Naive thymus-derived CD8-positive, alpha-beta T cell (primary cell): Measurements from ENCODE around the gene LCLAT1. TPM values are rescaled to one million over a fixed set of nuclear protein-coding genes. Genes with fewer than 3 reads are reported as not detected.
"Not testable (repeated sequence)": the region's sequence is repeated elsewhere in the genome, so short reads cannot be mapped to it uniquely, and the experiment has no call there.

Source experiments
- ATAC-seq, 2 donors: fragments of 150-1000 bp; cut with Tn5 transposase in 1 of 2; sonication (Bioruptor Pico), chemical (Tn5 transposase) in 1 of 2; 1 replicate in 1 of 2; 2 replicates in 1 of 2; pipeline ENCODE4 v1.10.0; 2021; ENCODE audit warnings: mild to moderate bottlenecking in 2 of 2, moderate library complexity in 2 of 2
- POLR2A ChIA-PET: fragments of 350-600 bp; sonication (Branson Sonifier 250); formaldehyde crosslinking; loops from one replicate; lab custom pipeline; 2021; ENCODE audit warnings: antibody characterized with exemption; lab: Charles Lee
- DNase-seq, 10 donors: peaks; one replicate each; pipeline versions ENCODE4 v3.0.0 to v3.0.0-alpha.2; 2020 to 2022
- H3K27ac Mint-ChIP-seq, 10 donors: one replicate each; pipeline ENCODE4 v1.8.0; 2020 to 2022; ENCODE audit warnings: mild to moderate bottlenecking in 10 of 10, mixed read lengths in 10 of 10, moderate library complexity in 4 of 10, inconsistent platforms in 1 of 10
- H3K27me3 Mint-ChIP-seq, 5 donors: one replicate each; pipeline ENCODE4 v1.8.0; 2021 to 2022; ENCODE audit warnings: mixed read lengths in 5 of 5
- H3K36me3 Mint-ChIP-seq, 3 donors: one replicate each; pipeline ENCODE4 v1.8.0; 2020 to 2022; ENCODE audit warnings: mixed read lengths in 3 of 3, mild to moderate bottlenecking in 2 of 3, inconsistent platforms in 1 of 3
- H3K4me1 Mint-ChIP-seq, 4 donors: one replicate each; pipeline ENCODE4 v1.8.0; 2021 to 2022; ENCODE audit warnings: mixed read lengths in 4 of 4
- H3K4me3 Mint-ChIP-seq, 10 donors: one replicate each; pipeline ENCODE4 v1.8.0; 2020 to 2022; ENCODE audit warnings: mild to moderate bottlenecking in 10 of 10, mixed read lengths in 10 of 10, moderate library complexity in 6 of 10, inconsistent platforms in 1 of 10
- H3K9me3 Mint-ChIP-seq, 9 donors: one replicate each; pipeline ENCODE4 v1.8.0; 2020 to 2022; ENCODE audit warnings: mixed read lengths in 9 of 9, mild to moderate bottlenecking in 3 of 9, inconsistent platforms in 1 of 9, moderate library complexity in 1 of 9
- polyA plus RNA-seq, 3 donors: library from polyadenylated mRNA; unstranded; fragments of 300-500 nt; fragmentation: Illumina TruSeq; gene quantifications; one replicate each; pipeline ENCODE4 v1.2.3, GENCODE V29; 2021
- total RNA-seq, 8 experiments: library from RNA in 2 of 8; stranded (reverse) in 2 of 8; gene quantifications; one replicate each; pipeline ENCODE4 v1.2.3 and lab custom pipeline; 2021 to 2026

The LCLAT1 gene
- total and polyA plus RNA-seq, 5 experiments from 2014 or later: 12.4 to 28.2 (median 20.8) TPM

DNA sequence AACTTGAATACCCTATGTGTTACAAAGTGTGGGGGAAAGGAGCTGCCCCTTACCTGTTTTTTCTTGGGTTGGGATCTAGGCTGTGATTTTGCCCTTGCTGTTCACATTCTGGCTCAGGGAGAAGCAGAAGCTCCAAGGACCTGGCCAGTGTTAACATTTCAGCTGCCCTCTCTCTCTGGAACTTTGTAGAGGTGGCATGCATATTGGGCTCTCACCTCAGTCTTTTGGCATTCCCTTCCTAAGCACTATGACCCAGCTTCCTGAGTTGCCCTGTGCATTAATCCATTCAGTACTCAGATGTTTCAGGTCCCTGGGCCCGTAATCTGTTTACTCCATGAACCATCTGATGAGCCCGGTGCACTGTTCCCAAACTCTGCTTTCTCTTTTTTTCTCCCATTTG, 12.1 kb downstream of the LCLAT1 start:
- no peak for DNase-seq
- Mint-ChIP-seq H3K27me3 (no peaks in the 10 kb centered on the region), H3K4me3 (peak overlapping the region in 4 of 10 donors; percentile 2 to 63 (median 22)), H3K36me3 (peaks cover 0 to 10% (median 6%) of the 10 kb centered on the region in 3 donors), H3K4me1 (peaks cover 39 to 80% (median 71%) of the 10 kb centered on the region in 4 donors), H3K27ac (peak overlapping the region in 9 of 10 donors; percentile 23 to 77 (median 61)), H3K9me3 (no peaks in the 10 kb centered on the region)
- no peak for ATAC-seq
- POLR2A ChIA-PET: interaction anchor here (0.6 to 2.2 kb wide), 3 partner anchors 12 to 225 kb away, joined by 3 to 6 read pairs (median 4); partner anchors contain the start of gene LCLAT1

GRCh38 chr2:30462131-30462857, 15.2 kb downstream of the LCLAT1 start:
- H3K9me3 Mint-ChIP-seq: no peaks in the 10 kb centered on the region
- H3K36me3 Mint-ChIP-seq: peaks cover 0 to 11% (median 6%) of the 10 kb centered on the region in 3 donors
- DNase-seq (peak in 1 of 10 donors; percentile 20), ATAC-seq (peak; percentile 71 to 73)
- peaks cover 37 to 69% (median 66%) of the 10 kb centered on the region in 4 donors for H3K4me1 Mint-ChIP-seq
- peak overlapping the region in 7 of 10 donors; percentile 11 to 58 (median 40) for H3K4me3 Mint-ChIP-seq
- no peaks in the 10 kb centered on the region for H3K27me3 Mint-ChIP-seq
- peak overlapping the region; percentile 72 to 89 (median 85) for H3K27ac Mint-ChIP-seq
- POLR2A ChIA-PET: interaction anchor here (0.5 to 1.7 kb wide), 3 partner anchors 15 to 174 kb away, joined by 3 to 6 read pairs (median 6); partner anchors contain the start of gene LCLAT1

DNA sequence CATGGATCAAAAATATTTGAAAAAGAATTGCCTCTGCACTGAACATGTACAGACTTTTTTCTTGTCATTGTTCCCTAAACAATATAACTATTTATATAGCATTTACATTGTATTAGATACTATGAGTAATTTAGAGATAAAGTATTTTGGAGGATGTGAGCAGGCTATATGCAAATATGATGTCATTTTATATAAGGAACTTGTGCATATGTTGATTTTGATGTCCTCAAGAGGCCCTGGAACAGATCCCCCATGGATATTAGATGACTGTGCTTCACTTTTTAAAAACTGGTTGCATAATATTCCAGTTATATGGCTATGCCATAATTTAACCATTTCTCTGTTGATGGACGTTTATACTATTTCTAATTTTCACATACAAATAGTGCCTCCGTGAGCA, 16.5 kb downstream of the LCLAT1 start:
- Mint-ChIP-seq H3K27me3 (no peaks in the 10 kb centered on the region), H3K27ac (peak overlapping the region in 8 of 10 donors; percentile 7 to 80 (median 48)), H3K9me3 (peaks cover 0 to 2% (median 0%) of the 10 kb centered on the region in 9 donors), H3K36me3 (peaks cover 0 to 18% (median 8%) of the 10 kb centered on the region in 3 donors), H3K4me3 (no peak overlapping the region), H3K4me1 (peaks cover 28 to 58% (median 56%) of the 10 kb centered on the region in 4 donors)
- ATAC-seq (no peak), DNase-seq (no peak)
- POLR2A ChIA-PET: no interaction called here

DNA sequence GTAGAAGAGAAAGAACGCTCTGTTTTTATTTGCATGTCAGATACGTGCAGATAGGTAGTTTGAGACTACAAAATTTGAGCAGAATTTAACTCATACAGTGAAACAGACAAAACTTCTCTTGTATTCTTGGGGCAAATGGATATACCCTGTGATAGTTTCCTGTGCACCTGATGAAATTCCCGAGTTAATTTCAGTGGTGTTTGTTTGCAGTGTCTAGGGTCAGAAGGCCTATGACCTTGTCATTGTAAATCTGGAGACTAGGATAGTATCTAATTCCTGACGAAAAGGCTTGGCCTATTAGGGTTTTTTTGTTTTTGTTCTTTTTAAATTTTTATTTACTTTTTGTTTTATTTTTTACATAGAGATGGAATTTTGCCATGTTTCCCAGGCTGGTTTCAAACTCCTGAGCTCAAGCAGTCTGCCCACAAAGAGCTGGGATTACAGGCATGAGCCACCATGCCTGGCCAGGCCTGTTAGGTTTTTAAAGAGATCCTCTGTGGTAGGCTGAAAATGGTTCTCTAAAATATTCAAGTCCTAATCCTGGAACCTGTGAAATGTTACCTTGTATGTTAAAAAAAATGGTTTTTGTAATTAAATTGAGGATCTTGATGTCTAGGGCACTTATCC, 17.6 kb downstream of the LCLAT1 start:
- H3K27ac Mint-ChIP-seq: peak overlapping the region; percentile 10 to 95 (median 86)
- H3K27me3 Mint-ChIP-seq: no peaks in the 10 kb centered on the region
- ATAC-seq (no peak), DNase-seq (no peak)
- peaks cover 0 to 18% (median 14%) of the 10 kb centered on the region in 3 donors for H3K36me3 Mint-ChIP-seq
- peaks cover 0 to 6% (median 2%) of the 10 kb centered on the region in 9 donors for H3K9me3 Mint-ChIP-seq
- H3K4me1 Mint-ChIP-seq: peaks cover 25 to 56% (median 53%) of the 10 kb centered on the region in 4 donors
- POLR2A ChIA-PET: no interaction called here
- H3K4me3 Mint-ChIP-seq: peak overlapping the region; percentile 16 to 81 (median 68)

GRCh38 chr2:30465171-30465545, 18.1 kb downstream of the LCLAT1 start:
- H3K27ac Mint-ChIP-seq: peak overlapping the region; percentile 10 to 95 (median 86)
- H3K4me3 Mint-ChIP-seq: peak overlapping the region; percentile 16 to 81 (median 68)
- H3K27me3 Mint-ChIP-seq: no peaks in the 10 kb centered on the region
- ATAC-seq: peak; percentile 52 to 68
- DNase-seq: no peak
- peaks cover 23 to 55% (median 53%) of the 10 kb centered on the region in 4 donors for H3K4me1 Mint-ChIP-seq
- POLR2A ChIA-PET: no interaction called here
- H3K36me3 Mint-ChIP-seq: peaks cover 0 to 18% (median 14%) of the 10 kb centered on the region in 3 donors
- H3K9me3 Mint-ChIP-seq: peaks cover 0 to 6% (median 2%) of the 10 kb centered on the region in 9 donors

GRCh38 chr2:30466216-30466615, 19.2 kb downstream of the LCLAT1 start:
- peak overlapping the region in 4 of 10 donors; percentile 38 to 74 (median 62) for H3K4me3 Mint-ChIP-seq
- no peaks in the 10 kb centered on the region for H3K27me3 Mint-ChIP-seq
- ATAC-seq (no peak), DNase-seq (no peak)
- peaks cover 0 to 17% (median 12%) of the 10 kb centered on the region in 3 donors for H3K36me3 Mint-ChIP-seq
- H3K27ac Mint-ChIP-seq: peak overlapping the region in 9 of 10 donors; percentile 41 to 95 (median 82)
- H3K9me3 Mint-ChIP-seq: peaks cover 0 to 6% (median 2%) of the 10 kb centered on the region in 9 donors
- POLR2A ChIA-PET: interaction anchor here (0.6 to 0.8 kb wide), 2 partner anchors 141 to 235 kb away, joined by 3 read pairs; partner anchors contain the start of gene LBH
- peaks cover 18 to 49% (median 47%) of the 10 kb centered on the region in 4 donors for H3K4me1 Mint-ChIP-seq

GRCh38 chr2:30467062-30467826, 20.2 kb downstream of the LCLAT1 start:
- not testable (repeated sequence) for H3K9me3 Mint-ChIP-seq, DNase-seq, ATAC-seq, H3K27me3 Mint-ChIP-seq, H3K4me3 Mint-ChIP-seq
- H3K4me1 Mint-ChIP-seq: peaks cover 17 to 52% (median 46%) of the 10 kb centered on the region in 4 donors
- H3K27ac Mint-ChIP-seq: peak overlapping the region in 3 of 10 donors; percentile 5 to 62 (median 18)
- POLR2A ChIA-PET: interaction anchor here (0.8 kb wide), 1 partner anchor 236 kb away, joined by 3 read pairs; the partner anchor contains the start of gene LBH
- H3K36me3 Mint-ChIP-seq: peaks cover 0 to 12% (median 10%) of the 10 kb centered on the region in 3 donors

DNA sequence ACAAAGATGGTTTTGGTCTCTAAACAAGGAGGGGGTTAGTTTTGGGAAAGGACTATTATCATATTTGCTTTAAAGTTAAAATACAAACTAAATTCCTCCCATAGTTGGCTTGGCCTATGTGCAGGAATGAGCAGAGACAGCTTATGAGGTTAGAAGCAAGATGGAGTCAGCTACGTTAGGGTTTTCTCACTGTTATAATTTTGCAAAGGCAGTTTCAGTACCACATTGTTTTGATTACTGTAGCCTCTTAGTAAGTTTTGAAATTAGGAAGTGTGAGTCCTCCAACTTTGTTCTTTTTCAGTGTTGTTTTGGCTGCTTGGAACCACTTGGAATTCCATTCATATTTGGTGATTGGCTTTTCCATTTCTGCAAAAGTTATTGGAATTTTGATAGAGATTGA, 23.4 kb downstream of the LCLAT1 start:
- H3K4me3 Mint-ChIP-seq: no peak overlapping the region
- POLR2A ChIA-PET: no interaction called here
- H3K36me3 Mint-ChIP-seq: peaks cover 0 to 12% (median 10%) of the 10 kb centered on the region in 3 donors
- peaks cover 0 to 6% (median 2%) of the 10 kb centered on the region in 9 donors for H3K9me3 Mint-ChIP-seq
- peaks cover 11 to 57% (median 49%) of the 10 kb centered on the region in 4 donors for H3K4me1 Mint-ChIP-seq
- H3K27me3 Mint-ChIP-seq: no peaks in the 10 kb centered on the region
- H3K27ac Mint-ChIP-seq: peak overlapping the region in 2 of 10 donors; percentile 18 to 37
- no peak for DNase-seq
- no peak for ATAC-seq

GRCh38 chr2:30472326-30472725, 25.3 kb downstream of the LCLAT1 start:
- Mint-ChIP-seq H3K9me3 (peaks cover 0 to 6% (median 2%) of the 10 kb centered on the region in 9 donors), H3K27ac (peak overlapping the region in 2 of 10 donors; percentile 15 to 34), H3K36me3 (peaks cover 0 to 12% (median 9%) of the 10 kb centered on the region in 3 donors), H3K27me3 (no peaks in the 10 kb centered on the region), H3K4me3 (peak overlapping the region in 1 of 10 donors; percentile 3), H3K4me1 (peaks cover 12 to 63% (median 54%) of the 10 kb centered on the region in 4 donors)
- DNase-seq (no peak), ATAC-seq (no peak)
- POLR2A ChIA-PET: no interaction called here

DNA sequence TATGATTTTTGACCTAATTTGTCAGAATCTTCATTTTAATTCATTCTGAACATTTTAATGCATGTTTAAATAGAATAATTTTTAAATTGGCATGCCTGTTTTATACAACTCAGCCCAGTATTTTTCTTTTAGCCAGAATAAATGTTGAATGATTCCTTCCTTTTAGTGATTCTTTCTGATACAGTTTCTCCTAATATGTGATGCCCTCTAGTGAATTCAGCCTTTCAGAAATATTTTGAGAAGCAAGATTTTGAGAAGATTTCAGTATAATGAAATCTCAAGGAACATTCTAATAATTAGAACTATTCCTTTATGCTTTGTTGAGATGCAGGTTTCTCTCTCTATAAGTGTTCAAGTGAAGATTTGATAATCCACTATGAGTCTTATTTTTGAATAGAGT, 28.5 kb downstream of the LCLAT1 start:
- Mint-ChIP-seq H3K36me3 (peaks cover 0 to 26% (median 8%) of the 10 kb centered on the region in 3 donors), H3K4me1 (peaks cover 10 to 53% (median 41%) of the 10 kb centered on the region in 4 donors), H3K27ac (peak overlapping the region in 5 of 10 donors; percentile 2 to 73 (median 58)), H3K4me3 (no peak overlapping the region), H3K9me3 (no peaks in the 10 kb centered on the region), H3K27me3 (no peaks in the 10 kb centered on the region)
- POLR2A ChIA-PET: interaction anchor here (0.6 to 3.2 kb wide), 5 partner anchors 54 to 267 kb away, joined by 3 to 26 read pairs (median 5); partner anchors contain the start of gene LBH
- ATAC-seq (no peak), DNase-seq (peak in 3 of 10 donors; percentile 16 to 27 (median 25))

DNA sequence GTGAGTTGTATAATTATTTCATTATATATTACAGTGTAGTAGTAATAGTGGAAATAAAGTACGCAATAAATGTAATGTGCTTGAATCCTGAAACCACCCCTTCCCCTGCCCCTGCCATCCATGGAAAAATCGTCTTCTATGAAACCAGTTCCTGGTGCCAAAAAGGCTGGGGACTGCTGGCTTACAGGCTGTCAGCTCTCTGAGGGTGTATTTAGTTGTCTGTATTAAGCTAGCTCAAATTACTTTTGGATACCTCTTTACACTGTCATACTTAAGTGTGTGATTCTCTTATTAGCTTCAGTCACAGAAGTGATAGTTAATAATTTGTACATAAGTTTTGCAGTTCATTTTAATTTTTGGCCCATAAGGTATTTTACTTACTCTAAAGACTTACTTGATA, 29.6 kb downstream of the LCLAT1 start:
- no peaks in the 10 kb centered on the region for H3K27me3 Mint-ChIP-seq
- peaks cover 0 to 34% (median 5%) of the 10 kb centered on the region in 3 donors for H3K36me3 Mint-ChIP-seq
- DNase-seq (no peak), ATAC-seq (no peak)
- peaks cover 17 to 59% (median 48%) of the 10 kb centered on the region in 4 donors for H3K4me1 Mint-ChIP-seq
- no peak overlapping the region for H3K27ac Mint-ChIP-seq
- H3K4me3 Mint-ChIP-seq: no peak overlapping the region
- no peaks in the 10 kb centered on the region for H3K9me3 Mint-ChIP-seq
- POLR2A ChIA-PET: interaction anchor here (0.6 to 3.2 kb wide), 6 partner anchors 30 to 316 kb away, joined by 3 to 26 read pairs (median 4); partner anchors contain the start of genes LBH and LCLAT1
